GM18861 (cell line): ENCODE measurements around the gene KLLN.
"Not testable (repeated sequence)": the region's sequence is repeated elsewhere in the genome, so short reads cannot be mapped to it uniquely, and the experiment has no call there.

Experiments
- ATAC-seq: cut with Tn5 transposase; IDR thresholded peaks from one replicate; pipeline ENCODE4 v1.9.1; 2021; ENCODE audit not compliant: unreplicated experiment

Gene KLLN, protein sequence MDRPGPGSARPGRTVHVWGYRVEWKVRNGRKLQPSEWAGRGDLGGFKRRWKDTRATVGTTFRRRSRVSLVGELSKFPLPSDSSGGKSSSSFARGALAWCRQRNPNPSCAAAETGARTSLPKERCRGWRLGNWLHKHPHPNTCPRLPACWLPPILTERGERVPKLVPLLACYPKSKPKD

DNA sequence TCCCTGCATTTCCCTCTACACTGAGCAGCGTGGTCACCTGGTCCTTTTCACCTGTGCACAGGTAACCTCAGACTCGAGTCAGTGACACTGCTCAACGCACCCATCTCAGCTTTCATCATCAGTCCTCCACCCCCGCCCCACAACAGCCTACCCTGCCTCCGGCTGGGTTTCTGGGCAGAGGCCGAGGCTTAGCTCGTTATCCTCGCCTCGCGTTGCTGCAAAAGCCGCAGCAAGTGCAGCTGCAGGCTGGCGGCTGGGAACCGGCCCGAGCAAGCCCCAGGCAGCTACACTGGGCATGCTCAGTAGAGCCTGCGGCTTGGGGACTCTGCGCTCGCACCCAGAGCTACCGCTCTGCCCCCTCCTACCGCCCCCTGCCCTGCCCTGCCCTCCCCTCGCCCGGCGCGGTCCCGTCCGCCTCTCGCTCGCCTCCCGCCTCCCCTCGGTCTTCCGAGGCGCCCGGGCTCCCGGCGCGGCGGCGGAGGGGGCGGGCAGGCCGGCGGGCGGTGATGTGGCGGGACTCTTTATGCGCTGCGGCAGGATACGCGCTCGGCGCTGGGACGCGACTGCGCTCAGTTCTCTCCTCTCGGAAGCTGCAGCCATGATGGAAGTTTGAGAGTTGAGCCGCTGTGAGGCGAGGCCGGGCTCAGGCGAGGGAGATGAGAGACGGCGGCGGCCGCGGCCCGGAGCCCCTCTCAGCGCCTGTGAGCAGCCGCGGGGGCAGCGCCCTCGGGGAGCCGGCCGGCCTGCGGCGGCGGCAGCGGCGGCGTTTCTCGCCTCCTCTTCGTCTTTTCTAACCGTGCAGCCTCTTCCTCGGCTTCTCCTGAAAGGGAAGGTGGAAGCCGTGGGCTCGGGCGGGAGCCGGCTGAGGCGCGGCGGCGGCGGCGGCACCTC, at the start of gene KLLN, which contains the start of gene PTEN:
Gene KLLN (minus strand): TSS at position 481 of the 891 bp plus-strand sequence. CDS start 1,046 bp downstream, outside the sequence.
Gene PTEN (plus strand): TSS at position 573 of the 891 bp plus-strand sequence. CDS start 845 bp downstream, outside the sequence.
- peak; percentile 30 for ATAC-seq

DNA sequence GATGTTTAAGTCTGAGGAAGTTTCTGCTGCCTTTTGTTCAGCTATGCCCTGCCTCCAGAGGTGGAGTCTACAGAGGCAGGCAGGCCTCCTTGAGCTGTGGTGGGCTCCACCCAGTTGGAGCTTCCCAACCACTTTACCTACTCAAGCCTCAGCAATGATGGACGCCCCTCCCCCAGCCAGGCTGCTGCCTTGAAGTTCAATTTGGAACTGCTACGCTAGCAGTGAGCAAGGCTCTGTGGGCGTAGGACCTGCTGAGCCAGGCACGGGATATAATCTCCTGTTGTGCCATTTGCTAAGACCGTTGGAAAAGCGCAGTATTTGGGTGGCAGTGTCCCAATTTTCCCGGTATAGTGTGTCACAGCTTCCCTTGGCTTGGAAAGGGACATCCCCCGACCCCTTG, 40.1 kb upstream of the KLLN start:
- ATAC-seq, result not testable (repeated sequence)

GRCh38 chr10:87897957-87898356, 34.6 kb upstream of the KLLN start:
- ATAC-seq, result not testable (repeated sequence)

DNA sequence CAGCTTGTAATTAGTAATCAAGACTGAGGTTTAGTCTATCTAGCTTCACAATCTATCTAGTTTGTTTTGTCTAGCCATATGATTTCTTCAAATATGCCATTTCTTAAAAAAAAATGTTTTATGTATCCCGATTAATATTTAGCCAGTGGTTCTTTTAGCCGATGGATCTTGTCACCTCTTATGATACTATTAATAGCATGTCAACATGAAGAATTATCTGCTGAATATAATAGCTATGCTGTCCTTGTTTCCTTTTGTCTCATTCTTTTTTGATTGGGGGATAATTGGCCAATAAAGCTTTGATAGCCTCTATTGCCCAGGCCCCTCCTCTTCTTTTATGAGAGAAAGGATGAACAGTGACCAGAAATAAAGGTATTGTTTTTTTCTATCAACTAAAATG, 32.9 kb upstream of the KLLN start:
- no peak for ATAC-seq

DNA sequence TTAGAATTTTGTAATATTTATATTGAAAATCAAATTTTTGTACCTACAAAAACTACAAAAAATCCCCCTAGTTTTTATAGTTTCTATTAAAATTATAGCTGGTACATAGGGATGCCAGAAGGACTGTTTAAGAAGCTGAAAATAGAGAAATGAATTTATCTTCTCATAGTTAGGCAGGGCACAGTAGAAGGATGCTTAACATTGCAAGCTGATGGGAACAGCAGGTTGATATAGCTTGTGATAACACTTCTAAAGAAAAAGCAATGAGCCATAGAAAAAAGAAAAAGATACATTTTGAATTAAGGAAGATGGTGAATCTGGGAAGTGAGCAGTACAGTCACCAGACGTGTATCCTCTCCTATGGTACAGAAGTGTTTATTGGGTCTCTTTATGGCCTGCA, 32.1 kb upstream of the KLLN start:
- ATAC-seq, result no peak

- ATAC-seq, result no peak
Observed at GRCh38 chr10:87887548-87888289, 24.4 kb upstream of the KLLN start.

DNA sequence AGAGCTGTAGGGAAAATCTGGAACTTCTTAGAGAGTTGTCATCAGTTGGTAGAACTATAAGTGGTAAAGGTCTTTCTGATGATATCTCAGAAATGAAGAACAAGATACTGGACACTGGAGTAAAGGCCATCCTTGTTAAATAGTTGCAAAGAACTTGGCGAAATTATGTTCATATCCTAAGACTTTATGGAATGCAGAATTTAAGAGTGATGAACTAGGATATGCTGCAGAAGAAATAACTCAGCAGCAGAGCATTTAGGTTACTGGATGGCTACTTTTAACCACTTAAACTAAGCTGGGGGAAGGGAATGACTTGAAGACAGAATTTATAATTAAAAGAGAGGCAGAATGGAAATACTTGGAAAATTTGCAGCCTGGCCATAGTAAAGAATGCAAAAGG, 23.8 kb upstream of the KLLN start:
- ATAC-seq, result no peak

GRCh38 chr10:87886635-87887034, 23.3 kb upstream of the KLLN start:
- ATAC-seq, result no peak

GRCh38 chr10:87882555-87883294, 19.4 kb upstream of the KLLN start:
- ATAC-seq, result no peak

GRCh38 chr10:87881373-87882059, 18.2 kb upstream of the KLLN start:
- ATAC-seq, result not testable (repeated sequence)

- no peak for ATAC-seq
Observed at GRCh38 chr10:87880336-87880735, 17.0 kb upstream of the KLLN start.

GRCh38 chr10:87878664-87879459, 15.5 kb upstream of the KLLN start:
- ATAC-seq, result no peak

DNA sequence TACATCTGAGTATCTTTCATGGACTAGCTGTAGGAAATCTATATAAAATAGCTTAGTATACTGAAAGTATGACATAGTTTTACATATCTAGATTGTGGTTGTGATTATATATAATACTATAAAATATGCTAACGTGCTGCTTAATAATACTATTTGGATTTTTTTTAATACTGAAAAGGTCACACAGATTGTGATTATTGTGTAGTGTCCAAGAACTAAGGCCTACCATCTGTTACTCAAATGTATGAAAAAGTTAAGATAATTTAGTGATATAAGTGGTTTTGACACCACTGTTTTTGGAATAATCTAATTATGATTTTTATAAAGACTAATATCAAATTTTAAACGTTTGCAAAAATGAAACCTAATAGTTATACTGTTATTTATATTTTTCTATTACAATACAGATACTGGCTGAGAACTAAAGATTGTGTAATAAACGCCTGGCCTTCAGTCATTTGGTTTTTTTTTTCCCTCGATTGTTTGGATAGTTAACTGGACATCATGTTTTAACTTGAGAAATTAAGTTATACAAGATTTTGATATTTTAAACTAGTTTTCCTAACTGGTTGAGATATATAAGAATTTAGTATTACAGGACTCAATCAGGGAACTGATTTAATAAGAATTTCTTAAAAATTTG, 12.7 kb upstream of the KLLN start:
- no peak for ATAC-seq

GRCh38 chr10:87873656-87874055, 10.3 kb upstream of the KLLN start:
- ATAC-seq, result no peak

DNA sequence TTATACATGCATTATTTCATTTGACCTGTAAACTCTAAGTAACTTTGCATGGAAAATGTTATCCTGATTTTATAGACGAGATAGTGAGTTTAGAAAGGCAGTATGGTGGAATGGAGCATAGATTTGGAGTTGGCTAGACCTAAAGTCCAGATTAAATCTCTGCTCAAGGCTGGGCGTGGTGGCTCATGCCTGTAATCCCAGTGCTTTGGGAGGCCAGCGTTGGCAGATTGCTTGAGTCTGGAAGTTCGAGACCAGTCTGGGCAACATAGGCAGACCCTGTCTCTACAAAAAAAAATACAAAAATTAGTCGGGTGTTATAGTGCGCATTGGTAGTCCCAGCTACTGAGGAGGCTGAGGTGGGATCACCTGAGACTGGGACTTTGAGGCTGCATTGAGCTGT, 9.5 kb upstream of the KLLN start:
- no peak for ATAC-seq

- ATAC-seq, result no peak
Observed at GRCh38 chr10:87869773-87870551, 6.6 kb upstream of the KLLN start.

- ATAC-seq, result not testable (repeated sequence)
Observed at GRCh38 chr10:87869139-87869538, 5.8 kb upstream of the KLLN start.

GRCh38 chr10:87868277-87868676, 4.9 kb upstream of the KLLN start:
- no peak for ATAC-seq
